Measurements from ENCODE around the gene NR5A2. TPM values are rescaled to one million over a fixed set of nuclear protein-coding genes. Genes with fewer than 3 reads are reported as not detected.

The NR5A2 gene
- polyA plus RNA-seq, 1 donor (not counting 4 experiments of a cell fraction or from before 2014, with no cell fraction given): 0.05 TPM

DNA sequence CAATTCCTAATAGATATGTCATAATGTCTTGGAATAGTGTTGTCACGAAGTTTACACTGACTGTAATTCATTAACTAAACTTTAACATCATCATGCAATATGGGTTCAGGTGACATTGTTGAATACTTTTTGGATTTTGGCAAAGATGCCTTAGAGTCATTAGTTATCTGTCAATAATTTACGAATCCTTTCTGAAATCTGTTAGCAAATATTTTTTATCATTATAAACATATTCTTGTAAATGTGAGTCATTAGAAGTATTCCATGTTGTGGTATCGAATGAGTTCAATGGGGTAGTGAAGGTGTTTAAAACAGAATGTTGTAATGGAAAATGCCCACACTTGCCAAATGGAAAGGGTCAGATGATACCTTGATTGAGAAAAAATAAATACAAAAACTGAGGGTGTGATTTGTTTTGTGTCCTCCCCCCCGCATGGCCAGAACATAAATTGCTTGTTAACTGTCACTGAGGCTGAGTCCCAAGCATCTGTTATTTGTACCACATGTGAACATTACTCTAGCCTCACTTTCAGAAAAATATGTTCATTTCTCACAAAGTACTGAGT lies 5.2 kb upstream of the NR5A2 start:
- Histone ChIP-seq H3K4me2 (ENCODE audit: control insufficient read depth, extremely low read depth, insufficient read depth, low read depth, low read length) (no peak overlapping the region), H3K4me3 (ENCODE audit: control insufficient read depth in 2 of 3, extremely low read depth in 1 of 3, insufficient read depth in 2 of 3, low read depth in 1 of 3, low read length in 3 of 3) (no peak overlapping the region)

GRCh38 chr1:200028586-200029034 lies 1.1 kb downstream of the NR5A2 start:
- DNase-seq (ENCODE audit: low read depth, low spot score) (no peak), FAIRE-seq (no peak)
- peaks cover 3% of the 10 kb centered on the region for H4K20me1 ChIP-seq (ENCODE audit: control insufficient read depth, extremely low read depth, insufficient read depth, low read length)
- TF ChIP-seq EZH2 (IDR thresholded peaks at IDR 0.05; ENCODE audit: low read length): no peak
- no peak for TF ChIP-seq CTCF (optimal IDR thresholded peaks at IDR 0.05 in 1 of 3, IDR thresholded peaks at IDR 0.05 in 1 of 3, conservative IDR thresholded peaks at IDR 0.05 in 1 of 3; ENCODE audit: extremely low read depth in 1 of 3, insufficient read depth in 2 of 3, low read length in 3 of 3)
- peak overlapping the region; percentile 43 for H2AFZ ChIP-seq (ENCODE audit: control insufficient read depth, low read length)
- H3K4me1 ChIP-seq (ENCODE audit: control insufficient read depth, extremely low read depth, insufficient read depth, low read length): peaks cover 6% of the 10 kb centered on the region
- H3K4me3 ChIP-seq (ENCODE audit: control insufficient read depth in 2 of 3, extremely low read depth in 1 of 3, insufficient read depth in 2 of 3, low read depth in 1 of 3, low read length in 3 of 3): peak overlapping the region; percentile 28 to 73 (median 52)
- peak overlapping the region; percentile 77 for H3K4me2 ChIP-seq (ENCODE audit: control insufficient read depth, extremely low read depth, insufficient read depth, low read depth, low read length)
- H3K79me2 ChIP-seq (ENCODE audit: control insufficient read depth, insufficient read depth, low read length): no peaks in the 10 kb centered on the region
- H3K9me1 ChIP-seq (ENCODE audit: control insufficient read depth, extremely low read depth, insufficient read depth, low read length): no peaks in the 10 kb centered on the region
- dilution Hi-C loops (cut with MboI; ENCODE audit: extremely low pct_ligation_motif_present, low sequenced_read_pairs): no loop called here
- H3K9ac ChIP-seq (ENCODE audit: control insufficient read depth, extremely low read depth, insufficient read depth, low read length): no peak overlapping the region
- H3K36me3 ChIP-seq (ENCODE audit: control insufficient read depth in 2 of 2, extremely low read depth in 1 of 2, insufficient read depth in 2 of 2, low read length in 2 of 2): no peaks in the 10 kb centered on the region
- peaks cover 37% of the 10 kb centered on the region for H3K27me3 ChIP-seq (ENCODE audit: control insufficient read depth, extremely low read depth, insufficient read depth, low read length)
- H3K27ac ChIP-seq (ENCODE audit: control insufficient read depth, insufficient read depth, low read length): no peak overlapping the region
- H3K9me3 ChIP-seq (ENCODE audit: control insufficient read depth, low read depth, low read length): no peaks in the 10 kb centered on the region

More for the DNA sequence above, 5.2 kb upstream of the NR5A2 start:
- no peaks in the 10 kb centered on the region for H3K9me1 ChIP-seq (ENCODE audit: control insufficient read depth, extremely low read depth, insufficient read depth, low read length)
- dilution Hi-C loops (cut with MboI; ENCODE audit: extremely low pct_ligation_motif_present, low sequenced_read_pairs): no loop called here
- H3K36me3 ChIP-seq (ENCODE audit: control insufficient read depth in 2 of 2, extremely low read depth in 1 of 2, insufficient read depth in 2 of 2, low read length in 2 of 2): no peaks in the 10 kb centered on the region
- peaks cover 4% of the 10 kb centered on the region for H3K27me3 ChIP-seq (ENCODE audit: control insufficient read depth, extremely low read depth, insufficient read depth, low read length)
- H3K9me3 ChIP-seq (ENCODE audit: control insufficient read depth, low read depth, low read length): no peaks in the 10 kb centered on the region
- DNase-seq (ENCODE audit: low read depth, low spot score) (no peak), FAIRE-seq (no peak)
- no peak for TF ChIP-seq EZH2 (IDR thresholded peaks at IDR 0.05; ENCODE audit: low read length)
- no peak for TF ChIP-seq CTCF (optimal IDR thresholded peaks at IDR 0.05 in 1 of 3, IDR thresholded peaks at IDR 0.05 in 1 of 3, conservative IDR thresholded peaks at IDR 0.05 in 1 of 3; ENCODE audit: extremely low read depth in 1 of 3, insufficient read depth in 2 of 3, low read length in 3 of 3)
- no peak overlapping the region for H3K27ac ChIP-seq (ENCODE audit: control insufficient read depth, insufficient read depth, low read length)
- no peaks in the 10 kb centered on the region for H3K4me1 ChIP-seq (ENCODE audit: control insufficient read depth, extremely low read depth, insufficient read depth, low read length)
- H4K20me1 ChIP-seq (ENCODE audit: control insufficient read depth, extremely low read depth, insufficient read depth, low read length): no peaks in the 10 kb centered on the region
- H2AFZ ChIP-seq (ENCODE audit: control insufficient read depth, low read length): no peak overlapping the region
- no peak overlapping the region for H3K9ac ChIP-seq (ENCODE audit: control insufficient read depth, extremely low read depth, insufficient read depth, low read length)
- no peaks in the 10 kb centered on the region for H3K79me2 ChIP-seq (ENCODE audit: control insufficient read depth, insufficient read depth, low read length)

Data from keratinocyte (primary cell).